K562 (cell line): ENCODE data around the gene ARL10. TPM values are rescaled to one million over a fixed set of nuclear protein-coding genes. Genes with fewer than 3 reads are reported as not detected.
A peak's percentile ranks its signal among the peaks of the same experiment; 100 is the strongest.

Experiments used
- ATF1 ChIP-seq, 2 experiments: fragments of 450-650 bp in 1 of 2; IDR thresholded peaks; 2 replicates each; pipeline ENCODE4 v1.6.1; 2016; ENCODE audit warnings: missing compliant biosample characterization in 1 of 2, missing genetic modification characterization in 1 of 2
- CBFB ChIP-seq: sonication (generic); formaldehyde crosslinking; IDR thresholded peaks from 2 replicates; pipeline ENCODE4 v1.4.0; 2020; ENCODE audit warnings: mild to moderate bottlenecking, missing genetic modification reagents
- CBX2 ChIP-seq: fragments of 200-600 bp; sonication (generic); IDR thresholded peaks from one replicate; pipeline ENCODE4 v1.6.1; 2012; ENCODE audit warnings: mild to moderate bottlenecking, low read length, inconsistent platforms; ENCODE audit not compliant: insufficient read depth, poor library complexity, severe bottlenecking
- CSDE1 ChIP-seq, 2 experiments: fragments of 450-650 bp; IDR thresholded peaks; 2 replicates each; pipeline ENCODE4 v1.6.1; 2016; ENCODE audit warnings: mild to moderate bottlenecking in 1 of 2
- ETV1 ChIP-seq: fragments of 450-650 bp; conservative IDR thresholded peaks from 2 replicates; pipeline ENCODE4 v1.6.1; 2016; ENCODE audit warnings: missing genetic modification characterization, control low read depth, low read depth, missing compliant biosample characterization
- GABPB1 ChIP-seq: sonication (generic); formaldehyde crosslinking; IDR thresholded peaks from 2 replicates; pipeline ENCODE4 v1.8.0; 2022; ENCODE audit warnings: mild to moderate bottlenecking, missing genetic modification reagents
- HDGF ChIP-seq: fragments of 450-650 bp; IDR thresholded peaks from 2 replicates; pipeline ENCODE4 v1.6.1; 2016
- KDM1A ChIP-seq, 2 experiments: fragments of 450-650 bp; IDR thresholded peaks; 2 replicates each; pipeline ENCODE4 v1.6.1; 2016; ENCODE audit warnings: mild to moderate bottlenecking in 2 of 2
- NFE2L1 ChIP-seq: fragments of 450-650 bp; IDR thresholded peaks from 2 replicates; pipeline ENCODE4 v1.6.1; 2016; ENCODE audit warnings: missing genetic modification characterization, low read depth, mild to moderate bottlenecking, missing compliant biosample characterization, moderate library complexity, borderline replicate concordance
- PHF8 ChIP-seq: fragments of 200-600 bp; sonication (generic); IDR thresholded peaks from 2 replicates; pipeline ENCODE4 v1.6.1; 2012; ENCODE audit warnings: mixed run types, mild to moderate bottlenecking, inconsistent platforms, low read length, moderate library complexity, borderline replicate concordance
- PTTG1 ChIP-seq: fragments of 450-650 bp; IDR thresholded peaks from 2 replicates; pipeline ENCODE4 v1.6.1; 2016; ENCODE audit warnings: low read depth, mild to moderate bottlenecking, missing genetic modification characterization, missing compliant biosample characterization
- SMAD4 ChIP-seq: fragments of 250-450 bp; sonication (Bioruptor Pico); conservative IDR thresholded peaks from 2 replicates; pipeline ENCODE4 v1.8.0; 2021; ENCODE audit warnings: inconsistent platforms, mild to moderate bottlenecking, moderate library complexity
- SNIP1 ChIP-seq: fragments of 450-650 bp; IDR thresholded peaks from 2 replicates; pipeline ENCODE4 v1.7.1; 2017; ENCODE audit warnings: low read depth, mild to moderate bottlenecking
- TBL1XR1 ChIP-seq, 2 experiments: IDR thresholded peaks; 2 replicates each; pipeline ENCODE4 v1.6.1; 2012; ENCODE audit warnings: improper control_type of control experiment in 2 of 2, low read length in 2 of 2, mild to moderate bottlenecking in 1 of 2
- TOE1 ChIP-seq, 2 experiments: fragments of 450-650 bp in 1 of 2; sonication (generic) in 1 of 2; formaldehyde crosslinking in 1 of 2; IDR thresholded peaks; 2 replicates each; pipeline versions ENCODE4 v1.7.1 to v1.8.0; 2016 to 2022; ENCODE audit warnings: borderline replicate concordance in 2 of 2, mild to moderate bottlenecking in 2 of 2, antibody characterized with exemption in 1 of 2, inconsistent platforms in 1 of 2, low read depth in 1 of 2, missing genetic modification reagents in 1 of 2, moderate library complexity in 1 of 2
- ZKSCAN3 ChIP-seq: fragments of 250-450 bp; sonication (Bioruptor Pico); IDR thresholded peaks from 2 replicates; pipeline ENCODE4 v1.4.0; 2020
- ZNF175 ChIP-seq: fragments of 200-800 bp; sonication (Bioruptor generic); IDR thresholded peaks from 2 replicates; pipeline ENCODE4 v1.6.1; 2016; ENCODE audit warnings: low read depth, mild to moderate bottlenecking, missing genetic modification characterization, missing compliant biosample characterization
- ZNF217 ChIP-seq: sonication (generic); formaldehyde crosslinking; IDR thresholded peaks from 2 replicates; pipeline ENCODE4 v1.8.0; 2022; ENCODE audit warnings: mild to moderate bottlenecking, missing genetic modification reagents
- ZNF263 ChIP-seq: sonication (generic); formaldehyde crosslinking; IDR thresholded peaks from 2 replicates; pipeline ENCODE4 v1.8.0; 2022; ENCODE audit warnings: mild to moderate bottlenecking, missing genetic modification reagents, borderline replicate concordance
- ZNF324 ChIP-seq: fragments of 250-450 bp; sonication (Bioruptor Pico); IDR thresholded peaks from 2 replicates; pipeline ENCODE4 v1.4.0; 2020; ENCODE audit warnings: mild to moderate bottlenecking
- ZNF408 ChIP-seq: fragments of 250-450 bp; sonication (Bioruptor Pico); IDR thresholded peaks from 2 replicates; pipeline ENCODE4 v1.4.0; 2020; ENCODE audit warnings: low read depth, mild to moderate bottlenecking, moderate library complexity
- ZNF589 ChIP-seq: fragments of 200-800 bp; sonication (Bioruptor generic); IDR thresholded peaks from 2 replicates; pipeline ENCODE4 v1.6.1; 2016; ENCODE audit warnings: low read depth, missing genetic modification characterization, missing compliant biosample characterization
- ZNF79 ChIP-seq: fragments of 250-450 bp; sonication (Bioruptor Pico); IDR thresholded peaks from 2 replicates; pipeline ENCODE4 v1.4.0; 2020; ENCODE audit warnings: low read depth, mild to moderate bottlenecking, moderate library complexity
- polyA plus RNA-seq, 8 experiments: library from polyadenylated mRNA; depleted of rRNA in 4 of 8; stranded (reverse) in 5 of 8; unstranded in 3 of 8; fragments of >200 nt; fragmentation: Nextera tagmentation in 2 of 8; fragmentation: Illumina TruSeq in 1 of 8; extraction: Ambion mirVana in 2 of 8; extraction: Trizol in 1 of 8; gene quantifications; 2 replicates each; pipeline versions ENCODE4 v1.2.1 to v1.2.3, GENCODE V29; 2011 to 2014; ENCODE audit warnings: inconsistent platforms in 1 of 8, missing spikeins in 1 of 8
- total RNA-seq, 7 experiments: library from RNA; depleted of rRNA in 6 of 7; stranded (reverse); fragments of >200 nt in 6 of 7; fragmentation: Illumina TruSeq in 2 of 7; extraction: Trizol in 2 of 7; gene quantifications; 2 replicates each; pipeline versions ENCODE4 v1.2.1 to v1.2.3, GENCODE V29; 2011 to 2021; ENCODE audit warnings: low replicate concordance in 1 of 7
- TF ChIP-seq, protein P1 (sequence below): IDR thresholded peaks from 3 replicates; pipeline ENCODE4 v1.6.1; 2011; ENCODE audit warnings: borderline replicate concordance, mild to moderate bottlenecking; ENCODE audit not compliant: insufficient read length, insufficient read depth
- TF ChIP-seq, protein P2 (sequence below): fragments of 250-450 bp; sonication (Bioruptor Pico); IDR thresholded peaks from 2 replicates; pipeline ENCODE4 v1.8.0; 2021; ENCODE audit warnings: mild to moderate bottlenecking, moderate library complexity

ARL10 gene
- total and polyA plus RNA-seq, 9 of the 15 experiments (the other 6 are each of a cell fraction or from before 2014, with no cell fraction given) = under 0.01 to 0.40 (median 0.34) TPM; not detected in 3

DNA sequence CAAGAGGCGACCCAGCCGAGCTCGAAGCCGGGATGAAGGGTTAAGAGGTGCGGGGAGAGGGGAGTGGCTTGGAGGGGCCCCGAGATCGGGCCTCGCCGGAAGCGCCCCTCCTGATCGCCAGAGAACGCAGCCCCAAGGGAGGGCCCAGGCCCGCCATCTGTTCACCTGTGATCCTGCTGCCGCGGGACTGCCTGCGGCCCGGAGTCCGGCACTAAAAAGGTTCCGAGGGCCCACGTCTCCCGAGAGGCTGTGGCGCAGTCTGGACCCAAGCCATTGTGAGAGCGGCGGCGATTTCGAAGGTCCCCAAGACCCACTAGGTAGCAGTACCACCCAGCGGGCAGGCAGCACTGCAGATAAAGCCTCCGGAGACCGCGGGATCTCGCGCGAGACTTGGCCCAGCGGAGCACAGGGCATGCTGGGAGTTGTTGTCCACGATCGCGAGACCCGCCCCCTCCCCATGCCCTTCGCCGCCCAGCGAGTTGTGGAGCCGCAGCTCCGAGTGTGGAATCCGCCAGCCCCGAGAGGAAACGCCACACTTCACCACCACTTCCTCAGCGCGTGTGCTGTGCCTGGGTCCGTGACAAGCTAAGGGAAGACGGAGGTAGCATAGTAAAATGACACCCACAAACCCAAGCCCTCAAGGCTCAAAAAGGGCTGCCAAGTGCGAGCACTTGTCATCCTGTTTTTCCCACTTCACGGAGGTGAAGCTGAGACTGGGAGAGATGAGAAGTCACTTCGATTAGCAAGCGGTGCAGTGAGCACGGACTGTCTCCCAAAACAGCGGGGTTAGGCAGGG lies 3.7 kb upstream of the ARL10 start, which contains the start of gene KIAA1191 (continued):
- no peak for TF ChIP-seq ZNF408 (CRISPR knock-in tag)
- no peak for TF ChIP-seq NFE2L1 (tag)
- TF ChIP-seq ZNF589 (CRISPR knock-in tag) = no peak
- TF ChIP-seq, protein P1, sequence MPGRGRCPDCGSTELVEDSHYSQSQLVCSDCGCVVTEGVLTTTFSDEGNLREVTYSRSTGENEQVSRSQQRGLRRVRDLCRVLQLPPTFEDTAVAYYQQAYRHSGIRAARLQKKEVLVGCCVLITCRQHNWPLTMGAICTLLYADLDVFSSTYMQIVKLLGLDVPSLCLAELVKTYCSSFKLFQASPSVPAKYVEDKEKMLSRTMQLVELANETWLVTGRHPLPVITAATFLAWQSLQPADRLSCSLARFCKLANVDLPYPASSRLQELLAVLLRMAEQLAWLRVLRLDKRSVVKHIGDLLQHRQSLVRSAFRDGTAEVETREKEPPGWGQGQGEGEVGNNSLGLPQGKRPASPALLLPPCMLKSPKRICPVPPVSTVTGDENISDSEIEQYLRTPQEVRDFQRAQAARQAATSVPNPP = no peak
- no peak; the same call in none of the 2 replicates for TF ChIP-seq GABPB1 (CRISPR knock-in tag)
- no peak for TF ChIP-seq ZNF79
- no peak for TF ChIP-seq ATF1 (CRISPR knock-in tag; IDR thresholded peaks at IDR 0.05)
- peak; percentile 73 for TF ChIP-seq ATF1 (tag; IDR thresholded peaks at IDR 0.05)
- no peak for TF ChIP-seq KDM1A (IDR thresholded peaks at IDR 0.05)
- no peak for TF ChIP-seq SNIP1
- no peak for TF ChIP-seq PTTG1 (tag)
- no peak for TF ChIP-seq CSDE1 (IDR thresholded peaks at IDR 0.05)
- TF ChIP-seq HDGF = no peak; the same call in 1 of the 2 replicates
- no peak for TF ChIP-seq TBL1XR1 (IDR thresholded peaks at IDR 0.05; ENCODE audit: low read length in 2 of 2)
- TF ChIP-seq ZNF263 (CRISPR knock-in tag) = no peak
- TF ChIP-seq ZKSCAN3 (CRISPR knock-in tag) = no peak
- TF ChIP-seq ZNF217 = no peak
- TF ChIP-seq PHF8 = peak; percentile 94
- peak; percentile 78; the same call in 1 of the 2 replicates for TF ChIP-seq CBFB
- 0 out of 2 replicates have a peak, but pooled peaks have one; percentile 39 for TF ChIP-seq ZNF175 (CRISPR knock-in tag)
- 0 out of 2 replicates have a peak, but pooled peaks have one; percentile 49 for TF ChIP-seq SMAD4
- peak; percentile 18; the same call in 1 of the 2 replicates for TF ChIP-seq TOE1 (IDR thresholded peaks at IDR 0.05; ENCODE audit: borderline replicate concordance)
- TF ChIP-seq TOE1 (CRISPR knock-in tag; IDR thresholded peaks at IDR 0.05; ENCODE audit: borderline replicate concordance, low read depth) = peak; percentile 92; the same call in 1 of the 2 replicates
- TF ChIP-seq, protein P2, sequence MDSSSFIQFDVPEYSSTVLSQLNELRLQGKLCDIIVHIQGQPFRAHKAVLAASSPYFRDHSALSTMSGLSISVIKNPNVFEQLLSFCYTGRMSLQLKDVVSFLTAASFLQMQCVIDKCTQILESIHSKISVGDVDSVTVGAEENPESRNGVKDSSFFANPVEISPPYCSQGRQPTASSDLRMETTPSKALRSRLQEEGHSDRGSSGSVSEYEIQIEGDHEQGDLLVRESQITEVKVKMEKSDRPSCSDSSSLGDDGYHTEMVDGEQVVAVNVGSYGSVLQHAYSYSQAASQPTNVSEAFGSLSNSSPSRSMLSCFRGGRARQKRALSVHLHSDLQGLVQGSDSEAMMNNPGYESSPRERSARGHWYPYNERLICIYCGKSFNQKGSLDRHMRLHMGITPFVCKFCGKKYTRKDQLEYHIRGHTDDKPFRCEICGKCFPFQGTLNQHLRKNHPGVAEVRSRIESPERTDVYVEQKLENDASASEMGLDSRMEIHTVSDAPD (CRISPR knock-in tag) = no peak
- peak; percentile 25; the same call in 1 of the 2 replicates for TF ChIP-seq ETV1 (tag)
- no peak for TF ChIP-seq ZNF324 (CRISPR knock-in tag)
- TF ChIP-seq CBX2 = no peak
